Activated CD8-positive, alpha-beta memory T cell treated with anti-CD3 and anti-CD28 coated beads, Interleukin-2, amount 50 U/mL, for 24 hours (primary cell): Measurements from ENCODE around the gene ACP3.

Source experiments
- DNase-seq: peaks from one replicate; pipeline ENCODE4 v3.0.0-alpha.2; 2020; ENCODE audit errors: extremely low read depth

ACP3 gene

GRCh38 chr3:132407025-132407424 lies 89.8 kb downstream of the ACP3 start:
- DNase-seq, result no peak
